HS-27A (cell line): ENCODE results near the gene INO80E.
"Not testable (repeated sequence)": the region's sequence is repeated elsewhere in the genome, so short reads cannot be mapped to it uniquely, and the experiment has no call there.

Source experiments
- DNase-seq: peaks from one replicate; pipeline ENCODE4 v3.0.0-alpha.2; 2012; ENCODE audit warnings: low read depth, missing footprints

The INO80E gene

GRCh38 chr16:30031477-30031918, 35.5 kb downstream of the INO80E start:
- no peak for DNase-seq

- peak; percentile 42 for DNase-seq
Measured at GRCh38 chr16:30032083-30032819, 36.2 kb downstream of the INO80E start.

DNA sequence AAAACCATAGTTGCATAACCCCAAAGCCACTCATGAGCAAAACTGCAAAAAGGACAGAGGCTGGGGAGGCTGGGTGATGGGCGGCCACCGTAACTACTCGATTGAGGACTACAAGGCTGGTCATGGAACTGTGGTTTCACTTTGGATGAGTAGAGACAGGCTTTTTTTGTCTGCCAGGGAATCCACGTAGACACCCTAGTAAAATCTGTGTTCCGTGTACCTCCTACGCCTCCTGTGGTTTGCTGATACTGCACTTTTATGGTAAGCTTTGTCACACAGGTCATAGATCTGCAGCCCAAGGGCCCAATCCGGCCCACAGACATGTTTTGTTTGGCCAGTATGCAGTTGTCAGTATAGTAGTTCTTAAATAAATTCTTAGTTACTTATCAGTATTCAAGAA, 37.2 kb downstream of the INO80E start:
- no peak for DNase-seq

- DNase-seq: no peak
Measured at GRCh38 chr16:30040221-30040620, 44.2 kb downstream of the INO80E start.

DNA sequence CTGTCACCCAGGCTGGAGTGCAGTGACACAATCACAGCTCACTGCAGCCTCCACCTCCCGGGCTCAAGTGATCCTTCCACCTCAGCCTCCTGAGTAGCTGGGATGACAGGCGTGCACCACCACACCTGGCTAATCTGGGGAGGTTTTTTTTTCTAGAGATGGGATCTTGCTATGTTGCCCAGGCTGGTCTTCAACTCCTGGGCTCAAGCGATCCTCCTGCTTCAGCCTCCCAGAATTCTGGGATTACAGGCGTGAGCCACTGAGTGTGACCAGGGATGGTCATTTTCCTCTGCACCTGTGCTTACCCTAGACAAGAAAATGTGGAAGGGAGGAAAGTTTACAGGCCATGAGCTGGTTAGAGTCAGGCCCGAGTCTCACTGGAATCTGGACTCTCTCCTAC, 44.6 kb downstream of the INO80E start:
- not testable (repeated sequence) for DNase-seq

DNA sequence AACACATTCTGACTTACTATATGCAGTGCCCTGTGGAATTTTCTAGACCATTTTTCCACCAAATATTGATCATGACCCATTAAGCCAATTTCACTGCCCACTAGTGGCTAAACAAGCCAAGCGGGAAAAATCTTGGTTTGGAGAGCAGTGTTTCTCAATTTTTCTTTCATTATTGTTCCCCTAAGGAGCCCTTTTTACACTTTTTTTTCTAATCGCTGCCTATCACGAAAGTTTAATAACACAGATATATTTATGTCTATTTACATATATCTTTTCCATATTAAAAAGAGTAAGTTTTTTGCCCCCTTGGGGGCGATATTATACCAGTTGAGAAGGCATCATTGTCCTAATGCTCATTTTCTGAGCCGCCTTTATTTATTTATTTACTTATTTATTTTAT, 45.8 kb downstream of the INO80E start:
- no peak for DNase-seq

- DNase-seq: no peak
Measured at GRCh38 chr16:30046178-30046577, 50.1 kb downstream of the INO80E start.

DNA sequence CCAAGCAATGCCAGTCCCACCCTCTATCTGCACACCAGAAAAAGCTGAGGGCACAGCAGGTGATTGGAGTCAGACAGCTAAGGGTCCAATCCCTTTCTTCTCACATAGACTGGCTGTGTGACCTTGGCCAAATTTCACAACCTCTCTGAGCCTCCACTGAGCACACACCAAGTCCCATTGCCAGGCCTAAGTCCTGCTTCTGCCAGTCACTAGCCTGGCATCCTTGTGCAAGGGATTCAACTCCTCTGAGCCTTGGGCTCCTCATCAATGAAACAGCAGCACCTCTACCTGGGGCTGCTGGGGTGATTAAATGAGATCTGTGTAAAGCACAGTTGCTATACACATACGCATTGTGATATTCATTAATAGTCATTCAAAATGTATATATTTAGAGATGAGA, 50.5 kb downstream of the INO80E start:
- no peak for DNase-seq

- no peak for DNase-seq
Measured at GRCh38 chr16:30049871-30050270, 53.8 kb downstream of the INO80E start.

GRCh38 chr16:30051518-30051917, 55.5 kb downstream of the INO80E start:
- no peak for DNase-seq

- DNase-seq: peak; percentile 82
Measured at GRCh38 chr16:30052671-30053372, 56.8 kb downstream of the INO80E start.

DNA sequence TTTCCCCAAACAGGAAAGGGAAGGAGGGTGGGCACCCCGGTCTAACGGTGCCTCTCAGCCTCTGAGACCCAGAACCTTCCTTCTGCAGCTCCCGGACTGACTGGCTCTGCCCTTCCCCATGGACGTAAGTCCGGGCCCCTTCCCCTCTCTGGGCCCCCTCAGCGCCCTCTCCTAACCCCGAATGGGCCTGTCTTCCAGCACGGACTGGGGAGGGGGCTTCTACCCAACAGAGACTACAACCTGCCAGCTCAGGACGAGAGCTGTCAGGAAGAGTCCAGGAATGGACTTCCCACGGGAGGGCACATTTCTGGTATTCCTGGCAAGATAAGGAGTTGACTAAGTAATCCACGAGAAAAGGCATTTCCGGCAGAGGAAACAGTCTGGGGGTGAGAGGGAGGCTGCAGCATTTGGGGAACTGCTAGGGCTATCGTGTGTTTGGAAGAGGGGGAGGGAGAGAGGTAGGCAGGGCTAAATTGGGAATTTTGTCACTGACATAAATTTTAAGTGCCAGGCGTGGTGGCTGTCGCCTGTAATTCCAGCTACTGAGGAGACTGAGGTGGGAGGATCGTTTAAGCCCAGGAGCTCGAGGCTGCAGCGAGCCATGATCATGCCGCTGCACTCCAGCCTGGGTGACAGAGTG, 57.5 kb downstream of the INO80E start:
- peak; percentile 52 for DNase-seq

GRCh38 chr16:30054451-30054850, 58.4 kb downstream of the INO80E start:
- DNase-seq: no peak

DNA sequence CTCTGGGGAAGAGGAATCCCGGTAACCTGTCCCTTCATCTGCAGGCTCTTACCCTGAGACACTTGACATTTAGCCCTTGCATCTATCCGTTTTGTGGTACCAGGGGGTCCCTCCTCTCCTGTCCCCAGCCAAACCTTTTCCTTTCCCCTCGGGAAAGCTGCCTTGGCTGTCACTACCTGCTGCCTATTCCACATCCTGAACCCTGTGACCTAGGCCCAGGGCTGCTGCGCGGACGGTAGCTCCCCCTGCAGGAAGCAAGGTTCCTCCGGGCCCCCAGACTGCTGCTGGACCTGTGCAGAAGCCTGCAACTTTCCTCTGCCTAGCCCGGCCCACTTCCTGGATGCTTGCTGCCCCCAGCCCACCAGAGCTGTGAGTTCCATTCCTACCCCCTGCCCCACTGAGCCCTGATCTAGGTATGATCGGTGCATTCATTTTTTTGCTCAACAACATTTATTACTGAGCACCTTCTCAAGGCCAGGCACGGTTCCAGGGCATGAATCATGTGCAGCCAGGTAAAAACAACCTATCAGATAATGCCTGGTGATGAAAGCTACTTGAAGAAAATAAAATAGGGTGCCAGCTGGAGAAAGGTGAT, 59.0 kb downstream of the INO80E start:
- DNase-seq: no peak
